IMR-90 (cell line): ENCODE results near the gene NRP2.

Source experiments
- CTCF ChIP-seq: conservative IDR thresholded peaks from 2 replicates; pipeline ENCODE4 v1.5.1; 2012; ENCODE audit warnings: mild to moderate bottlenecking, low read depth, low read length, improper control_type of control experiment
- MXI1 ChIP-seq: IDR thresholded peaks from 2 replicates; pipeline ENCODE4 v1.6.1; 2012; ENCODE audit warnings: low read depth, mild to moderate bottlenecking, low read length, moderate library complexity, borderline replicate concordance
- POLR2A ChIP-seq: IDR thresholded peaks from 2 replicates; pipeline ENCODE4 v1.6.1; 2012; ENCODE audit warnings: mild to moderate bottlenecking, low read depth, low read length
- RAD21 ChIP-seq: IDR thresholded peaks from 2 replicates; pipeline ENCODE4 v1.6.1; 2012; ENCODE audit warnings: low read length, improper control_type of control experiment
- RFX5 ChIP-seq: IDR thresholded peaks from 2 replicates; pipeline ENCODE4 v1.8.0; 2012; ENCODE audit warnings: low read depth, mild to moderate bottlenecking, low read length, moderate library complexity
- SMC3 ChIP-seq: fragments of 150-350 bp; IDR thresholded peaks from 2 replicates; pipeline ENCODE4 v1.6.1; 2016; ENCODE audit warnings: low read depth, mild to moderate bottlenecking, antibody characterized with exemption, low read length, moderate library complexity

GRCh38 chr2:205688417-205689200 is 6.3 kb downstream of the NRP2 start:
- TF ChIP-seq RAD21 (no peak), POLR2A (no peak), CTCF (no peak), MXI1 (no peak), RFX5 (no peak), SMC3 (no peak)
